KBM-7 (cell line): ENCODE measurements around the gene BEND7.

Experiments used
- DNase-seq: peaks from one replicate; pipeline ENCODE4 v3.0.0-alpha.2; 2015
- in situ Hi-C: fragments of 300-500 bp; cut with MboI; formaldehyde crosslinking; loops from 2 replicates; pipeline ENCODE4 v1.14.3; 2020; ENCODE audit warnings: low sequenced_read_pairs, low pct_unique_long_range_greater_than_20kb, mixed read lengths

Gene BEND7

GRCh38 chr10:13526948-13527863, 1.6 kb downstream of the BEND7 start:
- in situ Hi-C loops: no loop called here

GRCh38 chr10:13525663-13526062, 3.2 kb downstream of the BEND7 start:
- in situ Hi-C loops: no loop called here
- no peak for DNase-seq

More at GRCh38 chr10:13526948-13527863, 1.6 kb downstream of the BEND7 start:
- DNase-seq: peak; percentile 12

GRCh38 chr10:13521026-13521425, 7.8 kb downstream of the BEND7 start:
- DNase-seq: no peak
- in situ Hi-C loops: no loop called here

- in situ Hi-C loops: no loop called here
- no peak for DNase-seq
These were observed 8.6 kb downstream of the BEND7 start for GRCh38 chr10:13520194-13520593.

- in situ Hi-C loops: no loop called here
- no peak for DNase-seq
These were observed 10.6 kb downstream of the BEND7 start for GRCh38 chr10:13518076-13518692.

- in situ Hi-C loops: no loop called here
- DNase-seq: no peak
These were observed 11.1 kb downstream of the BEND7 start for GRCh38 chr10:13517675-13518074.

- in situ Hi-C loops: no loop called here
- DNase-seq: no peak
These were observed 12.6 kb downstream of the BEND7 start for GRCh38 chr10:13516176-13516575.

GRCh38 chr10:13515467-13515866, 13.3 kb downstream of the BEND7 start:
- in situ Hi-C loops: no loop called here

GRCh38 chr10:13514296-13514695, 14.5 kb downstream of the BEND7 start:
- no peak for DNase-seq
- in situ Hi-C loops: no loop called here

More at GRCh38 chr10:13515467-13515866, 13.3 kb downstream of the BEND7 start:
- no peak for DNase-seq

- in situ Hi-C loops: no loop called here
- DNase-seq: no peak
These were observed 16.2 kb downstream of the BEND7 start for GRCh38 chr10:13512564-13512963.

GRCh38 chr10:13511409-13511808, 17.4 kb downstream of the BEND7 start:
- DNase-seq: no peak
- in situ Hi-C loops: no loop called here

- in situ Hi-C loops: no loop called here
- DNase-seq: no peak
These were observed 23.6 kb downstream of the BEND7 start for GRCh38 chr10:13505052-13505680.

GRCh38 chr10:13503745-13504463, 24.9 kb downstream of the BEND7 start:
- DNase-seq: no peak
- in situ Hi-C loops: no loop called here

- in situ Hi-C loops: no loop called here
- DNase-seq: no peak
These were observed 26.4 kb downstream of the BEND7 start for GRCh38 chr10:13502380-13502779.

- in situ Hi-C loops: no loop called here
These were observed 28.6 kb downstream of the BEND7 start for GRCh38 chr10:13500201-13500600.

GRCh38 chr10:13499150-13499549, 29.7 kb downstream of the BEND7 start:
- in situ Hi-C loops: no loop called here
- no peak for DNase-seq

More at GRCh38 chr10:13500201-13500600, 28.6 kb downstream of the BEND7 start:
- DNase-seq: no peak

- no peak for DNase-seq
- in situ Hi-C loops: no loop called here
These were observed 31.9 kb downstream of the BEND7 start for GRCh38 chr10:13496931-13497330.

GRCh38 chr10:13496164-13496563, 32.6 kb downstream of the BEND7 start:
- no peak for DNase-seq
- in situ Hi-C loops: no loop called here

- in situ Hi-C loops: no loop called here
- DNase-seq: no peak
These were observed 36.2 kb downstream of the BEND7 start for GRCh38 chr10:13492493-13493180.
